ENCODE results near the gene KPNA4. TPM values are rescaled to one million over a fixed set of nuclear protein-coding genes. Genes with fewer than 3 reads are reported as not detected.

KPNA4 gene
- total and polyA plus RNA-seq, 2 of the 4 experiments (the other 2 are of a cell fraction) = 12.9 to 46.1 TPM

GRCh38 chr3:160538895-160539294 is 26.5 kb downstream of the KPNA4 start:
- no peak overlapping the region for H3K4me3 ChIP-seq (ENCODE audit: insufficient read depth, low read depth, low read length)
- no peak overlapping the region for H2BK120ac ChIP-seq (ENCODE audit: low read depth, low read length)
- ATAC-seq (ENCODE audit: low read depth) (no peak), DNase-seq (no peak)
- H2BK15ac ChIP-seq (ENCODE audit: low read depth, low read length) = no peak overlapping the region
- H2AK9ac ChIP-seq (replicated peaks; ENCODE audit: low read depth, low read length, poor library complexity) = no peak overlapping the region
- intact Hi-C loops (cut with micrococcal nuclease) (no loop called here), dilution Hi-C loops (cut with HindIII; ENCODE audit: low sequenced_read_pairs, unreplicated experiment) (no loop called here), in situ Hi-C loops (cut with MboI; ENCODE audit: low sequenced_read_pairs) (no loop called here)
- no peak overlapping the region for H3K9ac ChIP-seq (ENCODE audit: low read depth, low read length)
- H3K4ac ChIP-seq (ENCODE audit: low read depth, low read length) = no peak overlapping the region
- H3K27ac ChIP-seq (ENCODE audit: insufficient read depth, low read length) = no peak overlapping the region
- H2AFZ ChIP-seq (replicated peaks; ENCODE audit: low read length, poor library complexity) = no peak overlapping the region
- no peak overlapping the region for H3K18ac ChIP-seq (ENCODE audit: low read depth, low read length)
- no peak overlapping the region for H2BK20ac ChIP-seq (ENCODE audit: low read depth, low read length)
- H3K4me1 ChIP-seq (ENCODE audit: control insufficient read depth, insufficient read depth, low read length) = 0 out of 2 replicates have a peak, but pooled peaks cover 2% of the 10 kb centered on the region
- no peak overlapping the region for H4K8ac ChIP-seq (ENCODE audit: low read depth in 2 of 2, low read length in 2 of 2)
- H3K23ac ChIP-seq (ENCODE audit: low read depth, low read length) = no peak overlapping the region
- H2AK5ac ChIP-seq (ENCODE audit: low read depth, low read length) = no peak overlapping the region
- no peak overlapping the region for H3K56ac ChIP-seq (ENCODE audit: extremely low read depth, insufficient read depth, low read length)
- no peak overlapping the region for H4K5ac ChIP-seq (ENCODE audit: low read depth, low read length)
- H4K20me1 ChIP-seq (ENCODE audit: insufficient read depth, low read length) = peaks cover 50% of the 10 kb centered on the region
- H3K27me3 ChIP-seq (ENCODE audit: control insufficient read depth, insufficient read depth, low read length) = no peaks in the 10 kb centered on the region
- H3K36me3 ChIP-seq (ENCODE audit: control insufficient read depth, insufficient read depth, low read length) = peaks cover 2% of the 10 kb centered on the region; the same call in 1 of the 2 replicates
- BruUV-seq (replicated peaks) = no TSS peak
- no peak overlapping the region for H3K14ac ChIP-seq (replicated peaks; ENCODE audit: low read depth, low read length)
- ChIA-PET CTCF (interaction anchor here (0.8 to 0.9 kb wide), 2 partner anchors 11 to 24 kb away, joined by 3 to 4 read pairs; no protein-coding TSS in a partner anchor), POLR2A (ENCODE audit: unreplicated experiment) (no interaction called here)
- no peak overlapping the region for H3K4me2 ChIP-seq (ENCODE audit: low read depth, low read length)
- H4K91ac ChIP-seq (ENCODE audit: insufficient read depth, low read depth, low read length) = no peak overlapping the region
- peaks cover 7 to 28% of the 10 kb centered on the region in 2 experiments; a peak in 3 of 4 replicates for H3K79me1 ChIP-seq (ENCODE audit: low read depth in 1 of 2, low read length in 2 of 2)
- no peaks in the 10 kb centered on the region for H3K9me3 ChIP-seq (ENCODE audit: control insufficient read depth, insufficient read depth, low read length)
- TF ChIP-seq SMC3 (IDR thresholded peaks at IDR 0.05; ENCODE audit: low read depth, low read length) = no peak
- TF ChIP-seq MXI1 (IDR thresholded peaks at IDR 0.05; ENCODE audit: borderline replicate concordance, low read depth, low read length) = no peak
- no peak for TF ChIP-seq MAFK (IDR thresholded peaks at IDR 0.05; ENCODE audit: low read depth, low read length)
- no peak for TF ChIP-seq POLR2A (IDR thresholded peaks at IDR 0.05; ENCODE audit: low read depth, low read length)
- no peak for TF ChIP-seq NFE2L2 (IDR thresholded peaks at IDR 0.05; ENCODE audit: low read depth, low read length)
- no peak for TF ChIP-seq CEBPB (IDR thresholded peaks at IDR 0.05; ENCODE audit: low read depth, low read length)
- TF ChIP-seq RAD21 (IDR thresholded peaks at IDR 0.05; ENCODE audit: low read length) = no peak
- no peak for TF ChIP-seq FOS (IDR thresholded peaks at IDR 0.05; ENCODE audit: low read depth, low read length)
- TF ChIP-seq MAZ (IDR thresholded peaks at IDR 0.05; ENCODE audit: borderline replicate concordance, low read depth, low read length) = no peak
- TF ChIP-seq CHD1 (IDR thresholded peaks at IDR 0.05; ENCODE audit: low read depth, low read length) = no peak
- TF ChIP-seq CTCF (conservative IDR thresholded peaks at IDR 0.05; ENCODE audit: low read depth, low read length) = no peak
- no peak for TF ChIP-seq BHLHE40 (IDR thresholded peaks at IDR 0.05; ENCODE audit: low read depth, low read length)
- TF ChIP-seq USF2 (IDR thresholded peaks at IDR 0.05; ENCODE audit: low read depth, low read length) = no peak
- TF ChIP-seq RCOR1 (IDR thresholded peaks at IDR 0.05; ENCODE audit: insufficient replicate concordance, low read length) = no peak
- TF ChIP-seq ELK1 (IDR thresholded peaks at IDR 0.05; ENCODE audit: borderline replicate concordance, low read depth, low read length) = no peak
- TF ChIP-seq RFX5 (IDR thresholded peaks at IDR 0.05; ENCODE audit: low read depth, low read length) = no peak
- no peak overlapping the region for H2BK5ac ChIP-seq (ENCODE audit: low read depth, low read length, poor library complexity, severe bottlenecking)
- no peaks in the 10 kb centered on the region; the same call in 1 of the 2 replicates for H3K9me1 ChIP-seq (ENCODE audit: insufficient read depth, low read length)

Measured in IMR-90 (cell line).